ENCODE measurements around the gene NOTCH1. TPM values are rescaled to one million over a fixed set of nuclear protein-coding genes. Genes with fewer than 3 reads are reported as not detected.

The NOTCH1 gene
- total RNA-seq, 1 experiment from 2014 or later = 53.4 TPM

DNA sequence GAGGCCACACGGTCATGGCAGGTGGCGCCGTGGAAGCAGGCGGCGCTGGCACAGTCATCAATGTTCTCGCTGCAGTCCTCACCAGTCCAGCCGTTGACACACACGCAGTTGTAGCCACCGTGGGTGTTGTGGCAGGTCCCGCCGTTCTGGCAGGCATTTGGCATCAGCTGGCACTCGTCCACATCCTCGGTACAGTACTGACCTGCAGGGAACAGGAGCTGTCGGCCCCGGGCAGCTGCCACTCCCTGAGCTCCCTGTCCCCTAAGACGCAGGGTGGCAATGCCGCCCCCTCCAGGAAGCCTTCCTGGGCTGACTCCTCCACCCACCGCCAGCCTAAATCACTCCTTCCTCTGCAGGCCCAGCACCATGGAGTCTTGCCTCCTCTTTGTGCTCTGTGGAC is 27.2 kb downstream of the NOTCH1 start:
- CTCF ChIA-PET = no interaction called here
- POLR2A ChIA-PET = no interaction called here
- Mint-ChIP-seq H3K4me1 (ENCODE audit: insufficient read depth, unreplicated experiment) (no peaks in the 10 kb centered on the region), H3K36me3 (ENCODE audit: insufficient read depth, unreplicated experiment) (peaks cover 26% of the 10 kb centered on the region), H3K4me3 (ENCODE audit: unreplicated experiment) (no peak overlapping the region), H3K27ac (ENCODE audit: low read depth, unreplicated experiment) (no peak overlapping the region), H3K9me3 (ENCODE audit: unreplicated experiment) (no peaks in the 10 kb centered on the region), H3K27me3 (ENCODE audit: insufficient read depth, unreplicated experiment) (no peaks in the 10 kb centered on the region)
- BruUV-seq (replicated peaks) = no TSS peak
- no peak for DNase-seq (ENCODE audit: unreplicated experiment)
- TF ChIP-seq, protein P1, sequence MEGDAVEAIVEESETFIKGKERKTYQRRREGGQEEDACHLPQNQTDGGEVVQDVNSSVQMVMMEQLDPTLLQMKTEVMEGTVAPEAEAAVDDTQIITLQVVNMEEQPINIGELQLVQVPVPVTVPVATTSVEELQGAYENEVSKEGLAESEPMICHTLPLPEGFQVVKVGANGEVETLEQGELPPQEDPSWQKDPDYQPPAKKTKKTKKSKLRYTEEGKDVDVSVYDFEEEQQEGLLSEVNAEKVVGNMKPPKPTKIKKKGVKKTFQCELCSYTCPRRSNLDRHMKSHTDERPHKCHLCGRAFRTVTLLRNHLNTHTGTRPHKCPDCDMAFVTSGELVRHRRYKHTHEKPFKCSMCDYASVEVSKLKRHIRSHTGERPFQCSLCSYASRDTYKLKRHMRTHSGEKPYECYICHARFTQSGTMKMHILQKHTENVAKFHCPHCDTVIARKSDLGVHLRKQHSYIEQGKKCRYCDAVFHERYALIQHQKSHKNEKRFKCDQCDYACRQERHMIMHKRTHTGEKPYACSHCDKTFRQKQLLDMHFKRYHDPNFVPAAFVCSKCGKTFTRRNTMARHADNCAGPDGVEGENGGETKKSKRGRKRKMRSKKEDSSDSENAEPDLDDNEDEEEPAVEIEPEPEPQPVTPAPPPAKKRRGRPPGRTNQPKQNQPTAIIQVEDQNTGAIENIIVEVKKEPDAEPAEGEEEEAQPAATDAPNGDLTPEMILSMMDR (IDR thresholded peaks at IDR 0.05; ENCODE audit: unreplicated experiment) = no peak
- intact Hi-C loops (cut with micrococcal nuclease) = no loop called here

DNA sequence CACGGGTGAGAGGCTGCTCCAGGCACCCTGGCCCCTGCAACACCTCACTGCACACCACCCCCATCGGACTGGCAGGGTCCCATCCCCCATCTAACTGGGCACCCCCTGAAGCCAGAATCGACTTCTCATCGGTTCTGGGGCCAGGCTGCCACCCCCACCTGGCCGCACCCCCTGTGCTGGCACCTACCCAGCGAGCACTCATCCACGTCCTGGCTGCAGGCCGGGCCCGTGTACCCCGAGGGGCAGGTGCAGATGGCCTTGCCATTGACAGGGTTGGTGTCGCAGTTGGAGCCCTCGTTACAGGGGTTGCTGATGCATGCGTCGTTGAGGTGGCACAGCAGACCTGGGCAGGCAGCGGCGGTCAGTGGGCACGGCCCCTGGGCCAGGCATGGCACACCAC is 27.9 kb downstream of the NOTCH1 start:
- TF ChIP-seq, protein P1 (IDR thresholded peaks at IDR 0.05; ENCODE audit: unreplicated experiment) = no peak
- no peaks in the 10 kb centered on the region for H3K9me3 Mint-ChIP-seq (ENCODE audit: unreplicated experiment)
- H3K4me3 Mint-ChIP-seq (ENCODE audit: unreplicated experiment) = no peak overlapping the region
- BruUV-seq (replicated peaks) = no TSS peak
- ChIA-PET CTCF (no interaction called here), POLR2A (no interaction called here)
- no peak overlapping the region for H3K27ac Mint-ChIP-seq (ENCODE audit: low read depth, unreplicated experiment)
- H3K27me3 Mint-ChIP-seq (ENCODE audit: insufficient read depth, unreplicated experiment) = no peaks in the 10 kb centered on the region
- peaks cover 33% of the 10 kb centered on the region for H3K36me3 Mint-ChIP-seq (ENCODE audit: insufficient read depth, unreplicated experiment)
- no peaks in the 10 kb centered on the region for H3K4me1 Mint-ChIP-seq (ENCODE audit: insufficient read depth, unreplicated experiment)
- no peak for DNase-seq (ENCODE audit: unreplicated experiment)
- intact Hi-C loops (cut with micrococcal nuclease) = no loop called here

DNA sequence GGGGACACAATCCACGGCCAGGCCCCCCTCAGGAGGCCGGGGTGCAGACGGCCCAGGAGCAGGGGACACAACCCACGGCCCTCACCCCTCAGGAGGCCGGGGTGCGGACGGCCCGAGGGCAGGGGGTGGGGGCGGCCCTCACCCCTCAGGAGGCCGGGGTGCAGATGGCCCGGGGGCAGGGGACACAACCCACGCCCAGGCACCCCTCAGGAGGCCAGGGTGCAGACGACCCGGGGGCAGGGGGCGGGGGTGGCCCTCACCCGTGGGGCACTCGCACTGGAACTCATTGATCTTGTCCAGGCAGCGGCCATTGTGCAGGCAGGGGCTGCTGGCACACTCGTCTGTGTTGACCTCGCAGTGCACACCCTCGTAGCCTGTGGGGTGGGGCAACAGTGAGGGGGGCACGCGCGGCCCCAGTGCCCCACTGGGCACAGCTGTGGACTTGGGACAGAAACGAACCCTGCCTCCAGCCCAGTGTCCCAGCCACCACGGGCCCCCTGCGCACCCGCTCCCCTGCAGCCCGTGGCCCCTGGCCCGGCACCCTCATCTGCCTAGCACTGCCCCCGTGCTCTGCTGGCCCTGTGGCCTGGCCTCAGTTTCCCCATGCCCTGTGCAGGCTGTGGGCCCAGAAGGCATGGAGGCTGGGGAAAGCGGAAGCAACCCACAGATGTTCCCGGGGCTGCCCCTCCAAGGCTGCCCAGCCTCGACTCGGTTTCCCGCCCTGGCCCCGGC is 28.7 kb downstream of the NOTCH1 start:
- DNase-seq (ENCODE audit: unreplicated experiment) = no peak
- H3K36me3 Mint-ChIP-seq (ENCODE audit: insufficient read depth, unreplicated experiment) = peaks cover 40% of the 10 kb centered on the region
- intact Hi-C loops (cut with micrococcal nuclease) = no loop called here
- POLR2A ChIA-PET = no interaction called here
- no peaks in the 10 kb centered on the region for H3K27me3 Mint-ChIP-seq (ENCODE audit: insufficient read depth, unreplicated experiment)
- H3K9me3 Mint-ChIP-seq (ENCODE audit: unreplicated experiment) = no peaks in the 10 kb centered on the region
- H3K27ac Mint-ChIP-seq (ENCODE audit: low read depth, unreplicated experiment) = no peak overlapping the region
- TF ChIP-seq, protein P1 (IDR thresholded peaks at IDR 0.05; ENCODE audit: unreplicated experiment) = no peak
- no TSS peak for BruUV-seq (replicated peaks)
- CTCF ChIA-PET = no interaction called here
- H3K4me1 Mint-ChIP-seq (ENCODE audit: insufficient read depth, unreplicated experiment) = no peaks in the 10 kb centered on the region
- no peak overlapping the region for H3K4me3 Mint-ChIP-seq (ENCODE audit: unreplicated experiment)

DNA sequence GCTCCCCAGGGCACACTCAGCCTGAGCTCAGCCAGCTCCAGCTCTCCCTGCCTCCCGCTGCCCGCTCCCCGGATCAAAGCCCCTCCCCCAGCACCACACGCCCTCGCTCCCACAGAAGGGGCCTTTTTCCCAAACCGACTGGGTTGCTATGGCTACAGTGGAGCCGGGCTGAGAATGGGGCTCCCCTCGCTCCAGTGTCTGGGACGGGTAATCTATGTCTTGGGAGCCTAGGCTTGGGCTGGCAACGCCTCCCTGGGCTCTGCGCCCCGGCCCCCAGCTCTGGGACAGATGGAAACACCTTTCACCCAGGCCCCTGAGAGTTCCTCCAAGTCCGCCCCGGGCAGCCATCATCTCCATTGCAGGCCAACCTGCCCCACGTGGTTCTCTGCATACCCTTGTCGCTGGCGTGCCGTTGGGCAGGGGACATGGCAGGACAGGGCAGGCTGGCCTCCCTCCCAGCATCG is 29.6 kb downstream of the NOTCH1 start:
- POLR2A ChIA-PET = interaction anchor here (0.7 kb wide), 1 partner anchor 178 kb away, joined by 3 read pairs; no protein-coding TSS in a partner anchor
- Mint-ChIP-seq H3K36me3 (ENCODE audit: insufficient read depth, unreplicated experiment) (peaks cover 45% of the 10 kb centered on the region), H3K9me3 (ENCODE audit: unreplicated experiment) (no peaks in the 10 kb centered on the region), H3K27me3 (ENCODE audit: insufficient read depth, unreplicated experiment) (no peaks in the 10 kb centered on the region), H3K27ac (ENCODE audit: low read depth, unreplicated experiment) (no peak overlapping the region), H3K4me3 (ENCODE audit: unreplicated experiment) (no peak overlapping the region), H3K4me1 (ENCODE audit: insufficient read depth, unreplicated experiment) (no peaks in the 10 kb centered on the region)
- DNase-seq (ENCODE audit: unreplicated experiment) = no peak
- intact Hi-C loops (cut with micrococcal nuclease) = no loop called here
- TF ChIP-seq, protein P1 (IDR thresholded peaks at IDR 0.05; ENCODE audit: unreplicated experiment) = no peak
- no TSS peak for BruUV-seq (replicated peaks)
- CTCF ChIA-PET = no interaction called here

All from MCF 10A (cell line).